Left forelimb (tissue), 1 donor: ENCODE results near the gene SLC15A1.
A peak's percentile ranks its signal among the peaks of the same experiment; 100 is the strongest.

ENCODE experiments used
- DNase-seq: peaks from one replicate; pipeline ENCODE4 v3.0.0-alpha.2; 2018; ENCODE audit warnings: low spot score

Gene SLC15A1

GRCh38 chr13:98751861-98752466 lies 508 bp downstream of the SLC15A1 start:
- DNase-seq, result no peak

GRCh38 chr13:98751367-98751782 lies 1.1 kb downstream of the SLC15A1 start:
- DNase-seq, result no peak

GRCh38 chr13:98749501-98749900 lies 3.0 kb downstream of the SLC15A1 start:
- DNase-seq, result no peak

GRCh38 chr13:98746968-98747367 lies 5.5 kb downstream of the SLC15A1 start:
- DNase-seq, result no peak

- DNase-seq, result peak; percentile 3
These were observed 9.1 kb downstream of the SLC15A1 start for GRCh38 chr13:98743377-98743776.

- peak; percentile 28 for DNase-seq
These were observed 9.5 kb downstream of the SLC15A1 start for GRCh38 chr13:98742961-98743360.

- DNase-seq, result peak; percentile 44
These were observed 10.6 kb downstream of the SLC15A1 start for GRCh38 chr13:98741741-98742435.

GRCh38 chr13:98740131-98740530 lies 12.3 kb downstream of the SLC15A1 start:
- DNase-seq, result no peak

GRCh38 chr13:98738993-98739392 lies 13.5 kb downstream of the SLC15A1 start:
- DNase-seq, result no peak

GRCh38 chr13:98738213-98738612 lies 14.3 kb downstream of the SLC15A1 start:
- no peak for DNase-seq

- no peak for DNase-seq
These were observed 20.5 kb downstream of the SLC15A1 start for GRCh38 chr13:98731925-98732324.

- no peak for DNase-seq
These were observed 21.4 kb downstream of the SLC15A1 start for GRCh38 chr13:98731038-98731437.

- DNase-seq, result no peak
These were observed 22.0 kb downstream of the SLC15A1 start for GRCh38 chr13:98730441-98730840.

- no peak for DNase-seq
These were observed 22.8 kb downstream of the SLC15A1 start for GRCh38 chr13:98729658-98730057.

GRCh38 chr13:98722958-98723357 lies 29.5 kb downstream of the SLC15A1 start:
- DNase-seq, result no peak

GRCh38 chr13:98721825-98722510 lies 30.5 kb downstream of the SLC15A1 start:
- no peak for DNase-seq

GRCh38 chr13:98719527-98720250 lies 32.8 kb downstream of the SLC15A1 start:
- DNase-seq, result no peak

GRCh38 chr13:98717891-98718290 lies 34.6 kb downstream of the SLC15A1 start:
- no peak for DNase-seq

- DNase-seq, result no peak
These were observed 35.2 kb downstream of the SLC15A1 start for GRCh38 chr13:98717256-98717655.

- DNase-seq, result no peak
These were observed 42.0 kb downstream of the SLC15A1 start for GRCh38 chr13:98710521-98710920.

- no peak for DNase-seq
These were observed 45.0 kb downstream of the SLC15A1 start for GRCh38 chr13:98707281-98707999.
